GM18526 (cell line): ENCODE results near the gene HOXA5.

ENCODE experiments used
- POLR2A ChIP-seq: IDR thresholded peaks from 3 replicates; pipeline ENCODE4 v1.6.1; 2011; ENCODE audit not compliant: insufficient read length; ENCODE audit errors: extremely low read depth

Gene HOXA5

GRCh38 chr7:27166531-27167505 is 23.3 kb upstream of the HOXA5 start:
- TF ChIP-seq POLR2A, result no peak

GRCh38 chr7:27165996-27166530 is 22.6 kb upstream of the HOXA5 start:
- no peak for TF ChIP-seq POLR2A

- TF ChIP-seq POLR2A, result no peak
Measured at GRCh38 chr7:27165089-27165995, 21.9 kb upstream of the HOXA5 start, which contains the start of gene HOXA9. TSS of gene HOXA9 (minus strand) at chr7:27165537. CDS start at chr7:27165457, 80 bp downstream.

- TF ChIP-seq POLR2A, result no peak
Measured at GRCh38 chr7:27164367-27165088, 21.0 kb upstream of the HOXA5 start.

GRCh38 chr7:27164045-27164366 is 20.5 kb upstream of the HOXA5 start:
- no peak for TF ChIP-seq POLR2A

GRCh38 chr7:27163288-27164044 is 20.0 kb upstream of the HOXA5 start:
- no peak for TF ChIP-seq POLR2A

- no peak for TF ChIP-seq POLR2A
Measured at GRCh38 chr7:27162561-27163287, 19.2 kb upstream of the HOXA5 start.

GRCh38 chr7:27161721-27162560 is 18.5 kb upstream of the HOXA5 start:
- no peak for TF ChIP-seq POLR2A

- no peak for TF ChIP-seq POLR2A
Measured at GRCh38 chr7:27161214-27161720, 17.8 kb upstream of the HOXA5 start.

GRCh38 chr7:27160546-27161213 is 17.2 kb upstream of the HOXA5 start:
- no peak for TF ChIP-seq POLR2A

- no peak for TF ChIP-seq POLR2A
Measured at GRCh38 chr7:27160145-27160545, 16.7 kb upstream of the HOXA5 start.
